Tibial artery (tissue), 4 donors: ENCODE results near the gene ATG7.
"Not testable (repeated sequence)": the region's sequence is repeated elsewhere in the genome, so short reads cannot be mapped to it uniquely, and the experiment has no call there.

Source experiments
- DNase-seq, 2 donors: peaks; one replicate each; pipeline ENCODE4 v3.0.0-alpha.2; 2019
- H3K27ac ChIP-seq, 2 donors: fragments of 200-600 bp; sonication (generic) in 1 of 2; 1 replicate in 1 of 2; 2 replicates in 1 of 2; pipeline ENCODE4 v1.5.1; 2018 to 2019; ENCODE audit warnings: mild to moderate bottlenecking in 1 of 2
- H3K27me3 ChIP-seq, 2 donors: fragments of 200-600 bp; sonication (generic) in 1 of 2; one replicate each; pipeline versions ENCODE4 v1.5.1 to v1.6.0; 2016 to 2019
- H3K36me3 ChIP-seq, 3 donors: fragments of 200-600 bp; sonication (generic) in 2 of 3; one replicate each; pipeline ENCODE4 v1.5.1; 2016 to 2019; ENCODE audit warnings: mild to moderate bottlenecking in 2 of 3
- H3K4me1 ChIP-seq, 4 donors: fragments of 200-600 bp; sonication (generic) in 2 of 4; 1 replicate in 3 of 4; 2 replicates in 1 of 4; pipeline ENCODE4 v1.5.1; 2016 to 2019
- H3K4me3 ChIP-seq, 2 donors: fragments of 200-600 bp; sonication (generic) in 1 of 2; 1 replicate in 1 of 2; 2 replicates in 1 of 2; pipeline ENCODE4 v1.5.1; 2018 to 2019; ENCODE audit warnings: mild to moderate bottlenecking in 2 of 2
- H3K9me3 ChIP-seq, 3 donors: fragments of 200-600 bp; sonication (generic) in 1 of 3; one replicate each; pipeline ENCODE4 v1.5.1; 2016 to 2019
- intact Hi-C: fragments of 100-400 bp; cut with DNase I; formaldehyde crosslinking; loops from one replicate; pipeline ENCODE4 v1.15.0; 2023; ENCODE audit warnings: low total_unique reads
- TF ChIP-seq, protein P1 (sequence below), 2 experiments: fragments of 200-600 bp in 1 of 2; fragments of 450-650 bp in 1 of 2; IDR thresholded peaks; one replicate each; pipeline ENCODE4 v1.5.1; 2017 to 2019; ENCODE audit warnings: antibody characterized with exemption in 2 of 2, mild to moderate bottlenecking in 1 of 2, moderate library complexity in 1 of 2

ATG7 gene

DNA sequence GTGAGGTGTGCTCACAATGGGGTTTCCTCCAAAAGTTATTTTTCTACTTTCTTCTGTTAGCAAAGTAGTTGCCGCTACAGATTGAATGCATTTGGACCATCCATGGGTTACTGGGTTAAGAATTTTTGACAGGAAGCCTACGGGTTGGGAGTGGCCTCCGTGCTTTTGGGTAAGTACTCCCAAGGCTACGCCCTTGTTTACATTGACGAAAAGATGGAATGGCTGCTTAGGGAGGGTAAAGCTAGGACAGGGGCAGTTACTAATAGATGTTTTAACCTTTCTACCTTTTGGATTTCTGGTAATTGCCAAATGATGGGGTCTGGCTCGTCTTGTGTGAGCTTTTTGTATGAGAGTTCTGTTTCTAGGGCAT is 20.4 kb upstream of the ATG7 start:
- H3K27me3 ChIP-seq, result no peaks in the 10 kb centered on the region
- H3K36me3 ChIP-seq, result peaks cover 0 to 7% (median 6%) of the 10 kb centered on the region in 3 donors
- intact Hi-C loops, result no loop called here
- no peak for DNase-seq
- H3K27ac ChIP-seq, result no peak overlapping the region
- peaks cover 0 to 3% (median 0%) of the 10 kb centered on the region in 4 donors for H3K4me1 ChIP-seq
- H3K4me3 ChIP-seq, result no peak overlapping the region
- H3K9me3 ChIP-seq, result no peaks in the 10 kb centered on the region
- TF ChIP-seq, protein P1, sequence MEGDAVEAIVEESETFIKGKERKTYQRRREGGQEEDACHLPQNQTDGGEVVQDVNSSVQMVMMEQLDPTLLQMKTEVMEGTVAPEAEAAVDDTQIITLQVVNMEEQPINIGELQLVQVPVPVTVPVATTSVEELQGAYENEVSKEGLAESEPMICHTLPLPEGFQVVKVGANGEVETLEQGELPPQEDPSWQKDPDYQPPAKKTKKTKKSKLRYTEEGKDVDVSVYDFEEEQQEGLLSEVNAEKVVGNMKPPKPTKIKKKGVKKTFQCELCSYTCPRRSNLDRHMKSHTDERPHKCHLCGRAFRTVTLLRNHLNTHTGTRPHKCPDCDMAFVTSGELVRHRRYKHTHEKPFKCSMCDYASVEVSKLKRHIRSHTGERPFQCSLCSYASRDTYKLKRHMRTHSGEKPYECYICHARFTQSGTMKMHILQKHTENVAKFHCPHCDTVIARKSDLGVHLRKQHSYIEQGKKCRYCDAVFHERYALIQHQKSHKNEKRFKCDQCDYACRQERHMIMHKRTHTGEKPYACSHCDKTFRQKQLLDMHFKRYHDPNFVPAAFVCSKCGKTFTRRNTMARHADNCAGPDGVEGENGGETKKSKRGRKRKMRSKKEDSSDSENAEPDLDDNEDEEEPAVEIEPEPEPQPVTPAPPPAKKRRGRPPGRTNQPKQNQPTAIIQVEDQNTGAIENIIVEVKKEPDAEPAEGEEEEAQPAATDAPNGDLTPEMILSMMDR (IDR thresholded peaks at IDR 0.05), result no peak

DNA sequence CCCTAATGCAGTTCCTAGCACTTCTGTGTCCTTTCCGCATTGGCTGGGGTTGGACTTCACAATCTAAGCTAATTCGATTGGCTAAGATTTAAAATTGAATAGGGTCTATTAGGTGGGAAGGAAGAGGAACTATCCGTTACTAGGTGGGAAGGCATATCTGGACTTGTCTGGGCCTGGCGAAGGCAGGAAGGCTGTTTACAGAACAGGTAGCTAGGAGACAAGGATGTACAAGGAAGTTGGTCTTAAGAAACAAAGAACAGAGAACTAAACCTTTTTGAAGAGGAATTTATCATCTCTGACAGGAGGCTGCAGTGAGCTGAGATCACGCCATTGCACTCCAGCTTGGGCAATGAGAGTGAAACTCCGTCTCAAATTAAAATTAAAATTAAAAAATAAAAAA is 17.3 kb upstream of the ATG7 start:
- H3K4me1 ChIP-seq, result no peaks in the 10 kb centered on the region
- H3K4me3 ChIP-seq, result no peak overlapping the region
- no peak for DNase-seq
- TF ChIP-seq, protein P1 (IDR thresholded peaks at IDR 0.05), result no peak
- intact Hi-C loops, result no loop called here
- H3K27me3 ChIP-seq, result no peaks in the 10 kb centered on the region
- no peak overlapping the region for H3K27ac ChIP-seq
- H3K9me3 ChIP-seq, result no peaks in the 10 kb centered on the region
- peaks cover 0 to 17% (median 16%) of the 10 kb centered on the region in 3 donors for H3K36me3 ChIP-seq

DNA sequence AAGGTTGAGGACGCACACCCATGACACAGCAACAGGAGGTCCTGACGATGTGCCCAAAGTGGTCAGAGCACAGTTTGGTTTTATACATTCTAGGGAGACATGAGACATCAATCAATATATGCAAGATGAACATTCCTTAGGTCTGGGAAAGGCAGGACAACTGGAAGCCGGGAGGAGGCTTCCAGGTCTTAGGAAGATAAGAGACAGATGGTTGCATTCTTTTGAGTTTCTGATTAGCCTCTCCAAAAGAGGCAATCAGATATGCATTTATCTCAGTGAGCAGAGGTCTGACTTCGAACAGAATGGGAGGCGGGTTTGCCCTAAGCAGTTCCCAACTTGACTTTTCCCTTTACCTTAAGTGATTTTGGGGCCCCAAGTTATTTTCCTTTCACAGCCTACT is 16.7 kb upstream of the ATG7 start:
- H3K4me3 ChIP-seq, H3K4me1 ChIP-seq, H3K27ac ChIP-seq, DNase-seq, intact Hi-C loops, H3K9me3 ChIP-seq, H3K27me3 ChIP-seq: not testable (repeated sequence)
- peaks cover 0 to 23% (median 23%) of the 10 kb centered on the region in 3 donors for H3K36me3 ChIP-seq

DNA sequence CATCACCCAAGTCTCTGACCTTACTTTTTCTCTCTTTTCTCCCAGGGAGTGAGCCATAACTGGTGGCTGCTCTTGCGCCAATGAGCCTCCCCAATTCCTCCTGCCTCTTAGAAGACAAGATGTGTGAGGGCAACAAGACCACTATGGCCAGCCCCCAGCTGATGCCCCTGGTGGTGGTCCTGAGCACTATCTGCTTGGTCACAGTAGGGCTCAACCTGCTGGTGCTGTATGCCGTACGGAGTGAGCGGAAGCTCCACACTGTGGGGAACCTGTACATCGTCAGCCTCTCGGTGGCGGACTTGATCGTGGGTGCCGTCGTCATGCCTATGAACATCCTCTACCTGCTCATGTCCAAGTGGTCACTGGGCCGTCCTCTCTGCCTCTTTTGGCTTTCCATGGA is 13.2 kb upstream of the ATG7 start:
- Histone ChIP-seq H3K4me3 (no peak overlapping the region), H3K27me3 (no peaks in the 10 kb centered on the region), H3K9me3 (no peaks in the 10 kb centered on the region), H3K4me1 (no peaks in the 10 kb centered on the region), H3K36me3 (peaks cover 10 to 42% (median 39%) of the 10 kb centered on the region in 3 donors), H3K27ac (no peak overlapping the region)
- DNase-seq, result no peak
- intact Hi-C loops, result no loop called here
- TF ChIP-seq, protein P1 (IDR thresholded peaks at IDR 0.05), result no peak

DNA sequence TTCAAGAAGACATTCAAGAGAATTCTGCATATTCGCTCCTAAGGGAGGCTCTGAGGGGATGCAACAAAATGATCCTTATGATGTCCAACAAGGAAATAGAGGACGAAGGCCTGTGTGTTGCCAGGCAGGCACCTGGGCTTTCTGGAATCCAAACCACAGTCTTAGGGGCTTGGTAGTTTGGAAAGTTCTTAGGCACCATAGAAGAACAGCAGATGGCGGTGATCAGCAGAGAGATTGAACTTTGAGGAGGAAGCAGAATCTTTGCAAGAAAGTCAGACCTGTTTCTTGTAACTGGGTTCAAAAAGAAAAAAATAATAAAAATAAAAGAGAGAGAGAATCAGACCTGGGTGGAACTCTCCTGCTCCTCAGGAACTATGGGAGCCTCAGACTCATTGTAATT is 11.7 kb upstream of the ATG7 start:
- intact Hi-C loops, result no loop called here
- TF ChIP-seq, protein P1 (IDR thresholded peaks at IDR 0.05), result no peak

DNA sequence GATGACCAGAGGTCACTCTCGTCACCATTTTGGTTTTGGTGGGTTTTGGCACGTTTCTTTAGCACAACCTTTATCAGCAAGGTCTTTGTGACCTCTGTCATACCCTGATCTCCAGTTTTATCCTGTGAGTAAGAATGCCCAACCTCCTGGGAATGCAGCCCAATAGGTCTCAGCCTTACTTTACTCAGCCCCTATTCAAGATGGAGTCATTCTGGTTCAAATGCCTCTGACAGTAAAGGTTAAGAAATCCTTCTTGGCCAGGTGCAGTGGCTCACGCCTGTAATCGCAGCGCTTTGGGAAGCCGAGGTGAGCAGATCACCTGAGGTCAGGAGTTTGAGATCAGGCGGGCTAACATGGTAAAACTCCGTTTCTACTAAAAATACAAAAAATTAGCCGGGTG is 3.2 kb upstream of the ATG7 start:
- no peak for DNase-seq
- Histone ChIP-seq H3K27ac (no peak overlapping the region), H3K36me3 (no peaks in the 10 kb centered on the region), H3K9me3 (no peaks in the 10 kb centered on the region), H3K4me3 (no peak overlapping the region), H3K4me1 (peaks cover 0 to 14% (median 12%) of the 10 kb centered on the region in 4 donors), H3K27me3 (no peaks in the 10 kb centered on the region)
- TF ChIP-seq, protein P1 (IDR thresholded peaks at IDR 0.05), result no peak
- intact Hi-C loops, result no loop called here

More for the DNA sequence above, 11.7 kb upstream of the ATG7 start:
- Histone ChIP-seq H3K27me3 (no peaks in the 10 kb centered on the region), H3K27ac (no peak overlapping the region), H3K4me1 (no peaks in the 10 kb centered on the region), H3K9me3 (no peaks in the 10 kb centered on the region), H3K36me3 (peaks cover 10 to 35% (median 33%) of the 10 kb centered on the region in 3 donors), H3K4me3 (no peak overlapping the region)
- no peak for DNase-seq
